ENCODE measurements around the gene DYNLRB1. TPM values are rescaled to one million over a fixed set of nuclear protein-coding genes. Genes with fewer than 3 reads are reported as not detected.
A peak's percentile ranks its signal among the peaks of the same experiment; 100 is the strongest.

Gene DYNLRB1
- total RNA-seq, 2 donors from 2014 or later: 106 to 107 TPM

- H3K27me3 ChIP-seq: no peaks in the 10 kb centered on the region
Observed at GRCh38 chr20:34532756-34533155, 16.5 kb downstream of the DYNLRB1 start.

GRCh38 chr20:34534391-34535165, 18.4 kb downstream of the DYNLRB1 start:
- peaks cover 27% of the 10 kb centered on the region for H3K36me3 ChIP-seq
- intact Hi-C loops (cut with DNase I): no loop called here
- H3K27ac ChIP-seq: no peak overlapping the region
- no peak for TF ChIP-seq CTCF (IDR thresholded peaks at IDR 0.05)
- no peak overlapping the region for H3K4me3 ChIP-seq
- no peak overlapping the region for H3K9ac ChIP-seq (ENCODE audit: low read depth in 2 of 2, low read length in 2 of 2)
- DNase-seq: no peak
- H3K27me3 ChIP-seq: no peaks in the 10 kb centered on the region
- no peaks in the 10 kb centered on the region for H3K9me3 ChIP-seq
- no peaks in the 10 kb centered on the region for H3K4me1 ChIP-seq

More at GRCh38 chr20:34532756-34533155, 16.5 kb downstream of the DYNLRB1 start:
- TF ChIP-seq CTCF (IDR thresholded peaks at IDR 0.05): no peak
- no peaks in the 10 kb centered on the region for H3K4me1 ChIP-seq
- H3K4me3 ChIP-seq: no peak overlapping the region
- H3K27ac ChIP-seq: no peak overlapping the region
- DNase-seq: no peak
- H3K9me3 ChIP-seq: no peaks in the 10 kb centered on the region
- intact Hi-C loops (cut with DNase I): no loop called here
- no peak overlapping the region for H3K9ac ChIP-seq (ENCODE audit: low read depth in 2 of 2, low read length in 2 of 2)
- peaks cover 27% of the 10 kb centered on the region for H3K36me3 ChIP-seq

DNA sequence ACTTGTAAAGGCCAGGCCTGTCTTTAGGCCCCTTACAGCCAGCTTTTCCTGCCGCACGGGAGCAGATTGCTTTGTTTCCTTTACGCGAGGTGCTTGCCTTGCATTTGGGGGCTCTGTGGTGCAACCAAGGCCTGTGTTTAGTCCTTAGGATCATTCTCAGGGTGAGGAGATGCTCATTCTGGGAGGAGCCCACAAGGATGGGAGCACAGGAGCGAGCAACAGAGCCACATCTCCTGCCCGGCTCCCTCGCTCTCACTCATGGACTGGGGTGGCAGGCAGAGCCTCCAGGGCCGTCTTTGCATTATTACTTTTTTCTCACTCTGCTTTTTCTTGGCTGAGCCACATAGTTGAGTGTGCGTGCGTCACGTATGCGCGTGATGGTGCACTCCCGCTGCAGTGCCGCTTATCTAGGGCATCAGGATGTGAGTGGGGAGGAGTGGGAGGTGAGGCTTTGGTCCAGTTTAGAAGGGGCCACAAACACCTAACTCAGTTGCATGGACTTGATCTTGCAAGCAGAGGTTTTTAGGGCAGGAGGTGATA, 19.1 kb downstream of the DYNLRB1 start:
- Histone ChIP-seq H3K27me3 (no peaks in the 10 kb centered on the region), H3K27ac (no peak overlapping the region), H3K4me1 (no peaks in the 10 kb centered on the region), H3K4me3 (no peak overlapping the region), H3K36me3 (peaks cover 20% of the 10 kb centered on the region), H3K9me3 (no peaks in the 10 kb centered on the region), H3K9ac (ENCODE audit: low read depth in 2 of 2, low read length in 2 of 2) (no peak overlapping the region)
- intact Hi-C loops (cut with DNase I): no loop called here
- no peak for TF ChIP-seq CTCF (IDR thresholded peaks at IDR 0.05)
- no peak for DNase-seq

GRCh38 chr20:34535857-34536256, 19.6 kb downstream of the DYNLRB1 start:
- H3K36me3 ChIP-seq: peaks cover 20% of the 10 kb centered on the region
- H3K27me3 ChIP-seq: no peaks in the 10 kb centered on the region
- no peak for TF ChIP-seq CTCF (IDR thresholded peaks at IDR 0.05)
- no peak overlapping the region for H3K27ac ChIP-seq
- no peaks in the 10 kb centered on the region for H3K9me3 ChIP-seq
- intact Hi-C loops (cut with DNase I): no loop called here
- H3K4me3 ChIP-seq: no peak overlapping the region
- H3K4me1 ChIP-seq: no peaks in the 10 kb centered on the region
- no peak for DNase-seq
- no peak overlapping the region for H3K9ac ChIP-seq (ENCODE audit: low read depth in 2 of 2, low read length in 2 of 2)

DNA sequence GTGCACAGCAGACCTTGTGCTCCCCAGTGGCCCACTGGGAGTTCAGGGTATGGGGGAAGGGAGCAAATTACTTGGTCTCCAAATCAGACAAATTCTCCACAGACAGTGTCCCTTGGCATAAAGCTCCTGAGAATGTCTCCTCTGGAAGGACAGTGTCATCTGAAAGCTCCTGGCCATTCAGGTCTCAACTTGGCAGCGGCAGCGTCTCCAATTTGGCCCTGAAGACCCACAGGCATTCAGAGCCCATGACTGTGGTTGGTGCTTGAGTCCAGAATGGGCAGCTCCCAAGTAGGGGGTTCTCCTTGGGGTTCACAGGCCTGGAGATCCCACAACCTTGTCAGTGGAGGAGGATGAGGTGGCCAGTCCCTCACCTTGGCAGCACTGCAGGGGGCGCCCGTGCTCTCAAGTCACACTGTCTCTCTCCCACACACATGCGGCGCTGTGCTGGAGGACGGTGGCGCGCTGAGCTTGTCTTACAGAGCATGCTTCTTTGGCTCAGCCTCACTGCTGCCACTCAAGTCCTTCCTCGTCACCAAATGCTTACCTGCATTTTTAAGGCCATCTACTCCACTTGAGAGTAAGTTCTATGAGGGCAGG, 20.7 kb downstream of the DYNLRB1 start:
- no peak overlapping the region for H3K4me3 ChIP-seq
- H3K27me3 ChIP-seq: no peaks in the 10 kb centered on the region
- peak; percentile 37 for TF ChIP-seq CTCF (IDR thresholded peaks at IDR 0.05)
- H3K9ac ChIP-seq (ENCODE audit: low read depth in 2 of 2, low read length in 2 of 2): no peak overlapping the region
- intact Hi-C loops (cut with DNase I): no loop called here
- H3K9me3 ChIP-seq: no peaks in the 10 kb centered on the region
- H3K36me3 ChIP-seq: peaks cover 24% of the 10 kb centered on the region
- H3K27ac ChIP-seq: no peak overlapping the region
- H3K4me1 ChIP-seq: no peaks in the 10 kb centered on the region
- peak; percentile 71 for DNase-seq

Data from colonic mucosa (tissue), 4 donors.